Measurements from ENCODE around the gene GNAS-AS1.

GRCh38 chr20:58892141-58892931, 41.6 kb upstream of the GNAS-AS1 start:
- TF ChIP-seq YY1 (IDR thresholded peaks at IDR 0.05; ENCODE audit: low read depth) (no peak), TAF1 (IDR thresholded peaks at IDR 0.05; ENCODE audit: low read depth) (no peak), EGR1 (IDR thresholded peaks at IDR 0.05) (no peak), EP300 (IDR thresholded peaks at IDR 0.05; ENCODE audit: borderline replicate concordance) (no peak), MAX (IDR thresholded peaks at IDR 0.05) (peak; percentile 2; the same call in 1 of the 2 replicates), REST (IDR thresholded peaks at IDR 0.05; ENCODE audit: low read depth) (no peak), NFIC (IDR thresholded peaks at IDR 0.05) (no peak)
- TF ChIP-seq, protein P1, sequence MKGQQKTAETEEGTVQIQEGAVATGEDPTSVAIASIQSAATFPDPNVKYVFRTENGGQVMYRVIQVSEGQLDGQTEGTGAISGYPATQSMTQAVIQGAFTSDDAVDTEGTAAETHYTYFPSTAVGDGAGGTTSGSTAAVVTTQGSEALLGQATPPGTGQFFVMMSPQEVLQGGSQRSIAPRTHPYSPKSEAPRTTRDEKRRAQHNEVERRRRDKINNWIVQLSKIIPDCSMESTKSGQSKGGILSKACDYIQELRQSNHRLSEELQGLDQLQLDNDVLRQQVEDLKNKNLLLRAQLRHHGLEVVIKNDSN (IDR thresholded peaks at IDR 0.05) = no peak
